ENCODE results near the gene TREH.

DNA sequence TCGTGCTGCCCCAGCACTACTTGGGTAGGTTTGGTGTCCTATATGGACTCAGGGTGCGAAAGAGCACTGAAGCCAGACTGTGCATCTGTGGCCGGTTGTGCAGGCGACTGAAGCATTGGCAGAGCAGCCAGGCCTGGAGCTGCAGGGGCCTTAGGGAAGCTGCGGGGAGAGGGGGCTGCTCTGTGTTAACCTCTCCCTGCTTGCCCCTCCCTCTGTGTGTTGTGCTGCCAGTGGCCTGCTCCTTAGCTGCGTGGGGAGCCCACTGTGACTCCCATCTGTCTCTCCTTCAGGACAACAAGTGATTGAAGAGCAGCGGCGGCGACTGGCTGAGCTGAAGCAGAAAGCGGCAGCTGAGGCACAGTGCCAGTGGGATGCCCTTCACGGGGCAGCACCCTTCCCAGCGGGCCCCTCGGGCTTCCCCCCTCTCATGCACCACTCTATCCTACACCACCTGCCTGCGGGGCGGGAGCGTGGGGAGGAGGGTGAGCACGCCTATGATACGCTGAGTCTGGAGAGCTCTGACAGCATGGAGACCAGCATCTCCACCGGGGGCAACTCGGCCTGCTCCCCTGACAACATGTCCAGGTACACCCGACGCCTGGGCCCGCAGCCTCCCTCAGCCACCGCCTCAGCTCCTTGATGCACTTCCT, 34.3 kb downstream of the TREH start:
- TF ChIP-seq SMC3 (conservative IDR thresholded peaks at IDR 0.05; ENCODE audit: poor library complexity) (no peak), POLR2AphosphoS5 (IDR thresholded peaks at IDR 0.05) (no peak), EZH2 (IDR thresholded peaks at IDR 0.05; ENCODE audit: borderline replicate concordance, insufficient read depth, low read length, poor library complexity, severe bottlenecking) (no peak), MXI1 (conservative IDR thresholded peaks at IDR 0.05; ENCODE audit: poor library complexity, severe bottlenecking) (no peak)
- TF ChIP-seq, protein P1, sequence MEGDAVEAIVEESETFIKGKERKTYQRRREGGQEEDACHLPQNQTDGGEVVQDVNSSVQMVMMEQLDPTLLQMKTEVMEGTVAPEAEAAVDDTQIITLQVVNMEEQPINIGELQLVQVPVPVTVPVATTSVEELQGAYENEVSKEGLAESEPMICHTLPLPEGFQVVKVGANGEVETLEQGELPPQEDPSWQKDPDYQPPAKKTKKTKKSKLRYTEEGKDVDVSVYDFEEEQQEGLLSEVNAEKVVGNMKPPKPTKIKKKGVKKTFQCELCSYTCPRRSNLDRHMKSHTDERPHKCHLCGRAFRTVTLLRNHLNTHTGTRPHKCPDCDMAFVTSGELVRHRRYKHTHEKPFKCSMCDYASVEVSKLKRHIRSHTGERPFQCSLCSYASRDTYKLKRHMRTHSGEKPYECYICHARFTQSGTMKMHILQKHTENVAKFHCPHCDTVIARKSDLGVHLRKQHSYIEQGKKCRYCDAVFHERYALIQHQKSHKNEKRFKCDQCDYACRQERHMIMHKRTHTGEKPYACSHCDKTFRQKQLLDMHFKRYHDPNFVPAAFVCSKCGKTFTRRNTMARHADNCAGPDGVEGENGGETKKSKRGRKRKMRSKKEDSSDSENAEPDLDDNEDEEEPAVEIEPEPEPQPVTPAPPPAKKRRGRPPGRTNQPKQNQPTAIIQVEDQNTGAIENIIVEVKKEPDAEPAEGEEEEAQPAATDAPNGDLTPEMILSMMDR (IDR thresholded peaks at IDR 0.05; ENCODE audit: poor library complexity, severe bottlenecking), result no peak
